ENCODE results near the gene SBNO2. TPM values are rescaled to one million over a fixed set of nuclear protein-coding genes. Genes with fewer than 3 reads are reported as not detected.
A peak's percentile ranks its signal among the peaks of the same experiment; 100 is the strongest.

Gene SBNO2
- total RNA-seq, 6 donors from 2014 or later = 44.8 to 159 (median 106) TPM

- no peaks in the 10 kb centered on the region for H3K9me3 ChIP-seq
- peaks cover 9 to 82% (median 57%) of the 10 kb centered on the region in 4 donors for H3K36me3 ChIP-seq
- no peak for ATAC-seq (ENCODE audit: low FRiP score in 2 of 2)
- peak overlapping the region in 3 of 4 donors; percentile 42 to 69 (median 61) for H3K27ac ChIP-seq
- TF ChIP-seq POLR2A (IDR thresholded peaks at IDR 0.05) (no peak), CTCF (IDR thresholded peaks at IDR 0.05) (no peak), EP300 (IDR thresholded peaks at IDR 0.05) (no peak), POLR2AphosphoS5 (IDR thresholded peaks at IDR 0.05) (no peak)
- peaks cover 26 to 40% (median 30%) of the 10 kb centered on the region in 4 donors for H3K4me1 ChIP-seq
- no peaks in the 10 kb centered on the region for H3K27me3 ChIP-seq
- 86 to 92% methylated on average over 9 to 36 of the region's 38 CpGs for WGBS, 2 donors
- H3K4me3 ChIP-seq = no peak overlapping the region
- DNase-seq = peak in 1 of 2 donors; percentile 77
These were observed 26.9 kb downstream of the SBNO2 start for GRCh38 chr19:1146858-1147780.

- H3K4me3 ChIP-seq = no peak overlapping the region
- WGBS, 2 donors = 86% methylated on average over 11 of the region's 13 CpGs; no CpG with 5 or more reads in 1 of the 2 donors
- peak overlapping the region in 1 of 4 donors; percentile 69 for H3K27ac ChIP-seq
- ATAC-seq (ENCODE audit: low FRiP score in 2 of 2) = no peak
- no peaks in the 10 kb centered on the region for H3K27me3 ChIP-seq
- peaks cover 9 to 80% (median 55%) of the 10 kb centered on the region in 4 donors for H3K36me3 ChIP-seq
- H3K9me3 ChIP-seq = no peaks in the 10 kb centered on the region
- peak in 1 of 2 donors; percentile 70 for DNase-seq
- TF ChIP-seq POLR2AphosphoS5 (IDR thresholded peaks at IDR 0.05) = no peak
- TF ChIP-seq CTCF (IDR thresholded peaks at IDR 0.05) = no peak
- TF ChIP-seq POLR2A (IDR thresholded peaks at IDR 0.05) = no peak
- TF ChIP-seq EP300 (IDR thresholded peaks at IDR 0.05) = no peak
- H3K4me1 ChIP-seq = peaks cover 21 to 33% (median 24%) of the 10 kb centered on the region in 4 donors
These were observed 27.7 kb downstream of the SBNO2 start for GRCh38 chr19:1146412-1146699.

GRCh38 chr19:1145635-1146411 lies 28.2 kb downstream of the SBNO2 start:
- peak overlapping the region in 1 of 4 donors; percentile 69 for H3K27ac ChIP-seq
- DNase-seq (peak in 1 of 2 donors; percentile 69), ATAC-seq (ENCODE audit: low FRiP score in 2 of 2) (no peak)
- TF ChIP-seq EP300 (IDR thresholded peaks at IDR 0.05) = no peak
- TF ChIP-seq POLR2A (IDR thresholded peaks at IDR 0.05) = no peak
- TF ChIP-seq POLR2AphosphoS5 (IDR thresholded peaks at IDR 0.05) = no peak
- no peak for TF ChIP-seq CTCF (IDR thresholded peaks at IDR 0.05)
- 95 to 97% methylated on average over 17 to 25 of the region's 26 CpGs for WGBS, 2 donors
- H3K27me3 ChIP-seq = no peaks in the 10 kb centered on the region
- H3K9me3 ChIP-seq = no peaks in the 10 kb centered on the region
- peaks cover 9 to 83% (median 55%) of the 10 kb centered on the region in 4 donors for H3K36me3 ChIP-seq
- H3K4me1 ChIP-seq = peaks cover 19 to 28% (median 19%) of the 10 kb centered on the region in 4 donors
- no peak overlapping the region for H3K4me3 ChIP-seq

- 92 to 94% methylated on average over 1 of the region's 1 CpG for whole genome bisulfite sequencing, 2 donors
- Histone ChIP-seq H3K4me1 (peaks cover 8 to 17% (median 8%) of the 10 kb centered on the region in 4 donors), H3K9me3 (no peaks in the 10 kb centered on the region), H3K4me3 (no peak overlapping the region), H3K36me3 (peaks cover 9 to 83% (median 52%) of the 10 kb centered on the region in 4 donors), H3K27me3 (no peaks in the 10 kb centered on the region), H3K27ac (no peak overlapping the region)
- TF ChIP-seq POLR2AphosphoS5 (IDR thresholded peaks at IDR 0.05) (no peak), EP300 (IDR thresholded peaks at IDR 0.05) (no peak), POLR2A (IDR thresholded peaks at IDR 0.05) (no peak), CTCF (IDR thresholded peaks at IDR 0.05) (no peak)
- ATAC-seq (ENCODE audit: low FRiP score in 2 of 2) (no peak), DNase-seq (no peak)
These were observed 29.3 kb downstream of the SBNO2 start for GRCh38 chr19:1144741-1145140.
